G401 (cell line): Measurements from ENCODE around the gene SPSB3. TPM values are rescaled to one million over a fixed set of nuclear protein-coding genes. Genes with fewer than 3 reads are reported as not detected.

Experiments used
- DNase-seq: peaks from one replicate; pipeline ENCODE4 v3.0.0-alpha.2; 2015; ENCODE audit warnings: low spot score
- in situ Hi-C: cut with HindIII; loops from 2 replicates; pipeline ENCODE4 v1.10.0; 2016; ENCODE audit warnings: low sequenced_read_pairs, mixed read lengths
- total RNA-seq: library from RNA; depleted of rRNA; stranded (reverse); fragments of >200 nt; shearing (Covaris generic); gene quantifications from 2 replicates; pipeline ENCODE4 v1.2.3, GENCODE V29; 2014; rRNA removed

SPSB3 gene
- 14.0 and 27.3 TPM in 2 replicates for total RNA-seq

- DNase-seq: peak; percentile 100
- in situ Hi-C loops: no loop called here
Measured at GRCh38 chr16:1782408-1783264, at the start of gene SPSB3, which contains the start of gene NUBP2. Gene SPSB3, minus strand, starts transcription at chr16:1782571. Its CDS starts 1,088 bp downstream, at chr16:1781483. Gene NUBP2, plus strand, starts transcription at chr16:1782960. Its CDS starts 61 bp downstream, at chr16:1783021.

DNA sequence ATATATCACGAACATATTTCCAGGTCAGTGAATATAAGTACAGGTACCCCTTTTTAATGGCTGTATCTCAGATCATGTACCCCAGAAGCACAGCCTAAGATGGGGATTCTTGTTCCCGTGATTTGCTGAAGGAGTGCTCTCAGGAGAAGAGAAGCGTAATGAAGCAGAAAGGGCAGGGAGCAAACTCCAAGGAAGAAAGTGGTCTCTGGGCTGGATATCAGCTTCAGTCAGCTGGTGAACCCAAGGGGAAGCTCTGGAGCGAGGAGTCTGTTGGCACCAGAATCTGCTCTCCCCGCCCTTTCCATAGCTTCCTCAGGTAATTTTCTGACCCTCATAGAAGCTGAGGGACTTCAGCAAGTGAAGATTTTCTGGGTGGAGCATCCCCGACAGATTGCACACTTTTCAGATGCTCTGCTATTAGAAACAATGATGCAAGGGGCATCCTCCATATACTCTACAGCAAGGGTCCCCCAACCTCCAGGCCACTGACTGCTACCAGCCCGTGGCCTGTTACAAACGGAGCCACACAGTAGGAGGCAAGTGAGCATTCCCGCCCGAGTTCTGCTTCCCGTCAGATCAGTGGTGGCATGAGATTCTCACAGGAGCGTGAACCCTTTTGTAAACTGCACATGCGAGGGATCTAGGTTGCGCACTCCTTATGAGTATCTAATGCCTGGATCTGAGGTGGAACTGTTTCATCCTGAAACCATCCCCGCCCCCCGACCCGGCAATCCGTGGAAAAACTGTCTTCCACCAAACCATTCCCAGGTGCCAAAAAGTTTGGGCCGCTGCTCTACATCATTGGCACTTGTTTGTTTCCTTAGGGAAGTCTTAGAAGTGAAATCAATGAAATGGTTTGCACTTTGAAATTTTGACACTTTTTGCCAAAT lies 49.1 kb upstream of the SPSB3 start:
- in situ Hi-C loops: no loop called here
- no peak for DNase-seq

- in situ Hi-C loops: no loop called here
- DNase-seq: no peak
Measured at GRCh38 chr16:1830213-1830612, 47.8 kb upstream of the SPSB3 start.

DNA sequence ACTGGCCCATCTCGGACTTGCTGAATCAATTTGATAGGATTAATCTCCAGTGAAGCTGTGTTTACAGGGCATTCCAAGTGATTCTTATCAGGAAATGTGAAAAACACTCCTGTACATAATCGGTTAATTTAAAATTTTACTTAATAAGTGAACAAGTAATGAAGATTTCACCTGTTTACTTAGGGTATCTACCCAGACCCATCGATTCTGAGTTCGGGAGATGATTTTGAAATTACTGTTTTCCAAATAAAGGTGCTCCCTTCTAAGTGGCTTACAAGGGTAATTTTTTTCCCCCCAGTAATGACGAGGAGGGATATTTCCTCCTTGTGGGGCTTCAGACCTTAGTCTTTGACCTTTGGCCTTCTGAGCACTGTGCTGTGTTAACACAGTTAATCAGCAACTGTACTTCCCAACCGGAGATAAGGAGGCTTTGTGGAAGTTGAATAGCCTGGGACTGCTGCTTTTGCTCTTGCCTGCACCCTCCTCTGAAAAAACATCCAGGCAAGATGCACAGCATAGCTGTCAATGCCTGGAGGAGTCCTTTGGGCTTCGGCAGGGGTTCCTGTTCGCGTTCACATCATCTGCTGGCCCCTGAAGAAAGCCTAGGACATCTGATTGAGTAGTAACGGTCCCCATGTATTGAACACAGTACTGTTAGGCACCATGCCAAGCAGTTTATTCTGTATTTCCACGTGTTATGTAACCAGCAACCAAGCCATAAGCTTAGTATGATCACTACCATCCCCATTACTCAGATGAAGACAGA lies 46.5 kb upstream of the SPSB3 start:
- in situ Hi-C loops: no loop called here
- no peak for DNase-seq

DNA sequence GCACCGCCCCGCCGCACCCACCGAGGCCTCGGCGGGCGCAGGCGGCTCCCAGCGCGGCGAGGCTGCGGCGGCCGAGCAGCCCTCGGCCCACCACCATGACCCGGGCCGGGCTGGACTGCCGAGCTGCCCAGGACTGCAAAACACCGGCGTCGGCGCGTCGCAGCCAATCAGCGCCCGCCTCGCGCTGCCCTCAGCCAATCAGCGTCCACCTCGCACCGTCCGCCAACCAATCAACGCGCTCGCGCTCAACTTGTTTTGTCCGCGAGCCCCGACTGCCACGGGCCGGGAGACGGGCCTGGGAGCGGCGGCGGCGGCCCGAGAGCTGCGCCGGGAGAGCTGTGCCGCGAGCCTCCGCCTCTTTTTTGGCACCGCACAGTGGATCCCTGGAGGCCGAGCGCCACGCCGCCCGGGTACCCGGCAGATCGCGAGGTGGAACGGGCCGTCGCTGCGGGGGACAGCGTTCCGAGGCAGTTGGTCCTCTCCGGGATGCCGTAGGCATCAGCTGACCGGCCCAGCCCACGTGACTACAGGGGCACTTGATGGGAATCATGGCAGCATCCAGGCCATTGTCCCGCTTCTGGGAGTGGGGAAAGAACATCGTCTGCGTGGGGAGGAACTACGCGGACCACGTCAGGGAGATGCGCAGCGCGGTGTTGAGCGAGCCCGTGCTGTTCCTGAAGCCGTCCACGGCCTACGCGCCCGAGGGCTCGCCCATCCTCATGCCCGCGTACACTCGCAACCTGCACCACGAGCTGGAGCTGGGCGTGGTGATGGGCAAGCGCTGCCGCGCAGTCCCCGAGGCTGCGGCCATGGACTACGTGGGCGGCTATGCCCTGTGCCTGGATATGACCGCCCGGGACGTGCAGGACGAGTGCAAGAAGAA lies 44.6 kb upstream of the SPSB3 start, which contains the start of the genes FAHD1 and HAGH:
Gene FAHD1 (plus strand): TSS at position 516 of the 883 bp plus-strand sequence. CDS start 33 bp downstream, at position 549.
Gene HAGH (minus strand): TSS at position 135 of the 883 bp plus-strand sequence. CDS start 38 bp downstream, at position 97.
- in situ Hi-C loops: no loop called here
- DNase-seq: peak; percentile 90

GRCh38 chr16:1825864-1826690 lies 43.7 kb upstream of the SPSB3 start:
- in situ Hi-C loops: no loop called here
- peak; percentile 56 for DNase-seq

DNA sequence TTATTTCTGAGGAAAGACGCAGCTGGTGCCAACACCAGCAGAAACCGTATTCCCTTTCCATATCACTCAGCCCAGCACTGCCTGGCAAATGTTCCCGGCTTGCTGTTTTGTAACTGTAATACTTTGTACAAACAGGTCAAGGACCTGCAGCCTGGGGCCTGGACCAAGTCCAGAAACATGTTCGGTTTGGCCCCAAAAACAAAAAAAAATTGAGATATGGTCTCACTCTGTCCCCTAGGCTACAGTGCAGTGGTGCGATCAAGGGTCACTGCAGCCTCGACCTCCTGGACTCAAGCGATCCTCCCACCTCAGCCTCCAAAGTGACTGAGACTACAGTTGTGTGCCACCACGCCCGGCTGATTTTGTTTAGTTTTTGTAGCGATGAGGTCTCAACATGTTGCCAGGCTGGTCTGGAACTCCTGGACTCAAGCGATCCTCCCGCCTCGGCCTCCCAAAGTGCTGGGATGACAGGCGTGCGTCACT lies 43.1 kb upstream of the SPSB3 start:
- no peak for DNase-seq
- in situ Hi-C loops: no loop called here

DNA sequence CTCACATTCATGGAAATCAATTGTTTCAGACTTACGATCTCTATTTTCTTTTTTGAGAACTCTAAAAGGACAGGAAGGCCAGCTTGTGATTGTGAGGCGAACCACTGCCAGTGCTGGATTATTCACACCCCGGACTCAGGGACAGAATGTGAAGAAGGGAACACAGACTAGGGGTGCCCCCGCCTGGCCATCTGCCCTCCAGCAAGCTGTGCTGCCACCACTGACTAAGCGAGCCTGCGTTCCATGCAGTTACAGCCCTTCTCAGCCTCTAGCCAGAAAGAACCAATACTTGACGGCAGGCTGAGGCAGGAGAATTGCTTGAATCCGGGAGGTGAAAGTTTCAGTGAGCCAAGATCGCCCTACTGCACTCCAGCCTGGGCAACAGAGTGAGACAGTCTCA lies 41.5 kb upstream of the SPSB3 start:
- in situ Hi-C loops: no loop called here
- DNase-seq: peak; percentile 82

GRCh38 chr16:1822801-1823200 lies 40.4 kb upstream of the SPSB3 start:
- no peak for DNase-seq
- in situ Hi-C loops: no loop called here

DNA sequence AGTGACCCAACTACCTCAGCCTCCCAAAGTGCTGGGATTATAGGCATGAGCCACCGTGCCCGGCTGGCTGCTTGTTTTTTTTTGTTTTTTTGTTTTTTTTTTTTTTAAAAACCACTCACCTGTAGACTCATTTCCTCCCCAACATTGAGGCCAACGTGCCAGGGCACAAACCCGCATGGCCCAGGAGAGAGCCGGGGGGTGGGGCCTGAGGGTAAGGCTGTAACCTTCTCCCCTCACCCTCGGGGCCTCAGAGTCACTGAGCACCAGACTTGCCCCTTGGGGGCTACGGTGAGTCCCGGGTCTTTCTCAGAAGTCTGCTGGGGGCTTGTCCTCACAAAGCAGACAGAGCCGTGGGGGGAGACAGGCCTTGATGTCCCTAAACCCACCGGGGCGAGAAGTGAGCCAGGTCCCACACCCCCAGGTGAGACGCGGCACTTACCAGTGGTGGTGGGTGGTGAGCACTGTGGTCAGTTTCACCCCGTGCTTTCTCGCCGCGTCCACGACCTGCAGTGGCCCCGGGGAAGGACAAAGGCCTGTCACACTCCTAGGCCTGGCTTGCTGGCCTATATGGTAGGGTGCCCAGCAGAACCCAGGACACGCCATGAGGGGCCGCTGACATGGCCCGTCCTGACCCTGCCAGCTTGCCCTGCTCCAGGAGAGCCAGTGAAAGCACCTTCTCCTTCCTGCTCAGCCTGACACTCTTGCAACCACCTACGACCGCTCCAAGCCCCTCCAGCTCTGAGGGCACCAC lies 39.7 kb upstream of the SPSB3 start:
- no peak for DNase-seq
- in situ Hi-C loops: no loop called here

- no peak for DNase-seq
- in situ Hi-C loops: no loop called here
Measured at GRCh38 chr16:1820946-1821290, 38.5 kb upstream of the SPSB3 start.

DNA sequence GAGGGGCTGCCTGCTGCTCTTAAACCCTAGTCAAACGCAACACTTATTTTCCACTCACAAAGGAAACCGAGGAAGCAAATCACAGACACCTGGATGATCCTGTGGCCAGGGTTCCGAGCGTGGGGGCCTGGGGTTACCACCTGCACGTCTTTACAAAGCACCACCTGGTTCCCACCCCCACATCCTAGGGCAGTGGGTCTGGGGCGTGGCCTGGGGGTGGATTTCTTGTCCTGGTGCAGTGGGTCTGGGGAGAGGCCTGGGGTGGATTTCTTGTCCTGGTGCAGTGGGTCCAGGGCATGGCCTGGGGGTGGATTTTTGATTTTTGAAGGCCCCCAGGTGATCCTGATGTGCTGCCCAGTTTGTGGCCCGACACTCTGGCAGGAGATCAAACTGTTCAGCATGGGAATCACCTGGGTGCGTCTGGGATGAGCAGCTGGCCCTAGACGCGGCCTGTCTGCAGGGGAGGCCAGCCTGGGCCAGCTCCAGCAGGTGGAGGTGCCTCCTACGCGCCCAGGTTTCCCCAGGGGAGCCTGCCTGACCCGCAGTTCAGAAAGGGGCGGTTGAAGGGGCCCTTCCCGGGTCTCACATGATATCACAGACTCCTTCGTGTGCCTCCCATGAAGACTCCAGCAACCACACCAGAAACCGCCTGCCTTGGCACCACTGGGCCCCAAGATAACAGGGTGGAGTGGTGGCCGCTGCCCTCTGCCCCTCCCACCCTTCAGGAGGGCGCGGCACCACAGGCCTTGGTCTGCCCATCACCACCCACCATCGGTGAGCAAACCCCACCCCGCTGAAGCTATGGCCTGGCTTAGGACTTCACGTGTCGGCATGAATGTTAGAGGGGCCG lies 38.0 kb upstream of the SPSB3 start:
- in situ Hi-C loops: no loop called here

GRCh38 chr16:1819611-1820010 lies 37.2 kb upstream of the SPSB3 start:
- in situ Hi-C loops: no loop called here
- no peak for DNase-seq

More for the DNA sequence above, 38.0 kb upstream of the SPSB3 start:
- no peak for DNase-seq

- DNase-seq: peak; percentile 30
- in situ Hi-C loops: no loop called here
Measured at GRCh38 chr16:1818873-1819525, 36.6 kb upstream of the SPSB3 start.

DNA sequence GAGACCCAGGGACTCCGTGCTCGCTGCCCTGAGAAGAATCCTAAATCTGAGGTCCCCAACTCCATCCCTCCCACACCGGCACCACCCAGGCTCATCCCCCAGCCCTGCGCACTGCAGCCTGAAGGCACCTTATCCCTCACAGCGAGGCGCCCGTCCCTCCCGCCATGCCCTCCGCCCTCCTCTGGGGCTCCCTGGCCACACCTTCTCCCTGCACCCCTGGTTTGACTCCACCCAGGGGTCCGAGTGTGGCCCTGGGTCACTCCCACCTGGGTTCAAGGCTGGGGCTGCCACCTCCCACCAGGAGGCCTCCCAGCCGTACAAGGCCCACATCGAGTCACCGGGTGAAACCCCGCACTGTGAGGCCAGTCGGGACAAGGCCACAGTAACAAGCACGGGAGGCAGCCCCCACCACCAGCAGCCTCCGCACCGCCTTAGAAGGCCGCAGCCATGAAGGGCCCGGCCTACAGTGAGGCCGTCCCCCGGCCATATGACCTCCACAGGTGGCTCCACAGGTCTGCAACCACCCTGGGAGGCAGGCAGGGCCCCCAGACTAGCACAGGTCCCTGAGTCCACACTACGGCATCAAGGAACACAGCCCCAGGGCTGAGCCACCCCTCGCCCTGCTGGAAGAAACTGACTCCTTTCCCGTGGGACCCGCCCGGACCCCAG lies 36.0 kb upstream of the SPSB3 start:
- in situ Hi-C loops: no loop called here

More for the DNA sequence above, 36.0 kb upstream of the SPSB3 start:
- no peak for DNase-seq
